H1 (cell line): ENCODE measurements around the gene EXOSC7.
"Not testable (repeated sequence)": the region's sequence is repeated elsewhere in the genome, so short reads cannot be mapped to it uniquely, and the experiment has no call there.

Experiments used
- BRCA1 ChIP-seq: IDR thresholded peaks from 2 replicates; pipeline ENCODE4 v1.6.1; 2012; ENCODE audit warnings: low read depth, low read length, improper control_type of control experiment
- CHD7 ChIP-seq: fragments of 300-600 bp; sonication (generic); IDR thresholded peaks from 2 replicates; pipeline ENCODE4 v1.7.1; 2012; ENCODE audit warnings: low read length, moderate library complexity, mild to moderate bottlenecking, inconsistent platforms; ENCODE audit not compliant: insufficient replicate concordance
- EGR1 ChIP-seq: IDR thresholded peaks from 2 replicates; pipeline ENCODE4 v1.6.1; 2011; ENCODE audit warnings: low read depth, low read length, borderline replicate concordance
- EZH2 ChIP-seq: fragments of 200-600 bp; sonication (generic); IDR thresholded peaks from 2 replicates; pipeline ENCODE4 v1.7.1; 2012; ENCODE audit warnings: low read depth, mild to moderate bottlenecking, moderate library complexity, low read length, inconsistent platforms; ENCODE audit not compliant: severe bottlenecking
- POLR2AphosphoS5 ChIP-seq: IDR thresholded peaks from 2 replicates; pipeline ENCODE4 v1.6.1; 2011; ENCODE audit warnings: low read depth, low read length
- POU5F1 ChIP-seq: IDR thresholded peaks from 2 replicates; pipeline ENCODE4 v1.6.1; 2011; ENCODE audit warnings: low read depth, mild to moderate bottlenecking, low read length, moderate library complexity
- RFX5 ChIP-seq: IDR thresholded peaks from 2 replicates; pipeline ENCODE4 v1.6.1; 2011; ENCODE audit warnings: low read depth, low read length, improper control_type of control experiment, borderline replicate concordance
- RNF2 ChIP-seq: fragments of 200-900, 300-1000 bp; sonication (generic); IDR thresholded peaks from 2 replicates; pipeline ENCODE4 v1.7.1; 2016; ENCODE audit warnings: borderline replicate concordance, low read depth, mild to moderate bottlenecking, antibody characterized with exemption, low read length; ENCODE audit not compliant: poor library complexity, severe bottlenecking; ENCODE audit errors: missing control alignments
- SIN3A ChIP-seq, 2 experiments: IDR thresholded peaks in 1 of 2; conservative IDR thresholded peaks in 1 of 2; 2 replicates each; pipeline ENCODE4 v1.6.1; 2011 to 2012; ENCODE audit warnings: low read length in 2 of 2, improper control_type of control experiment in 1 of 2, low read depth in 1 of 2, mild to moderate bottlenecking in 1 of 2
- ZNF274 ChIP-seq: IDR thresholded peaks from 2 replicates; pipeline ENCODE4 v1.7.0; 2012; ENCODE audit warnings: low read length, borderline replicate concordance; ENCODE audit errors: extremely low read depth
- TF ChIP-seq, protein P1 (sequence below), 3 experiments: IDR thresholded peaks; 1 replicate in 2 of 3; 2 replicates in 1 of 3; pipeline versions ENCODE4 v1.5.1 to v1.6.1; 2011; ENCODE audit warnings: low read length in 3 of 3, mild to moderate bottlenecking in 3 of 3, inconsistent platforms in 2 of 3, low read depth in 1 of 3, moderate library complexity in 1 of 3; ENCODE audit not compliant: insufficient read depth in 1 of 3; ENCODE audit errors: control extremely low read depth in 1 of 3
- TF ChIP-seq, protein P2 (sequence below): IDR thresholded peaks from 2 replicates; pipeline ENCODE4 v1.6.1; 2011; ENCODE audit warnings: low read length, improper control_type of control experiment

DNA sequence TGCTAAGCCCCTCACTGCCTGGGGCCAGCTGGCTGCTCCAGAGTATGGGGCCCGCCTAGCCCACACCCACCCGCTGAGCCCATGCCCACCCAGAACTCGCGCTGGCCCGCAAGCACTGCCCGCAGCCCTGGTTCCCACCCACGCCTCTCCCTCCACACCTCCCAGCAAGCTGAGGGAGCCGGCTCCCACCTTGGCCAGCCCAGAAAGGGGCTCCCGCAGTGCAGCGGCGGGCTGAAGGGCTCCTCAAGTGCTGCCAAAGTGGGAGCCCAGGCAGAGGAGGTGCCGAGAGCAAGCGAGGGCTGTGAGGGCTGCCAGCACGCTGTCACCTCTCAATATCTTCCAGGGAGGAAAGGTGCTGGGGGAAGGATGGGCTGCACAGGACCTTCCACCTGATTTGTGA, 10.3 kb downstream of the EXOSC7 start:
- not testable (repeated sequence) for TF ChIP-seq POU5F1; RNF2; POLR2AphosphoS5; EGR1; EZH2; RFX5; SIN3A (conservative IDR thresholded peaks at IDR 0.05 in 1 of 2, IDR thresholded peaks at IDR 0.05 in 1 of 2; ENCODE audit: low read depth in 1 of 2, low read length in 2 of 2); ZNF274; BRCA1; CHD7
- TF ChIP-seq, protein P1, sequence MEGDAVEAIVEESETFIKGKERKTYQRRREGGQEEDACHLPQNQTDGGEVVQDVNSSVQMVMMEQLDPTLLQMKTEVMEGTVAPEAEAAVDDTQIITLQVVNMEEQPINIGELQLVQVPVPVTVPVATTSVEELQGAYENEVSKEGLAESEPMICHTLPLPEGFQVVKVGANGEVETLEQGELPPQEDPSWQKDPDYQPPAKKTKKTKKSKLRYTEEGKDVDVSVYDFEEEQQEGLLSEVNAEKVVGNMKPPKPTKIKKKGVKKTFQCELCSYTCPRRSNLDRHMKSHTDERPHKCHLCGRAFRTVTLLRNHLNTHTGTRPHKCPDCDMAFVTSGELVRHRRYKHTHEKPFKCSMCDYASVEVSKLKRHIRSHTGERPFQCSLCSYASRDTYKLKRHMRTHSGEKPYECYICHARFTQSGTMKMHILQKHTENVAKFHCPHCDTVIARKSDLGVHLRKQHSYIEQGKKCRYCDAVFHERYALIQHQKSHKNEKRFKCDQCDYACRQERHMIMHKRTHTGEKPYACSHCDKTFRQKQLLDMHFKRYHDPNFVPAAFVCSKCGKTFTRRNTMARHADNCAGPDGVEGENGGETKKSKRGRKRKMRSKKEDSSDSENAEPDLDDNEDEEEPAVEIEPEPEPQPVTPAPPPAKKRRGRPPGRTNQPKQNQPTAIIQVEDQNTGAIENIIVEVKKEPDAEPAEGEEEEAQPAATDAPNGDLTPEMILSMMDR (IDR thresholded peaks at IDR 0.05; ENCODE audit: control extremely low read depth in 1 of 3, insufficient read depth in 1 of 3, low read depth in 1 of 3, low read length in 3 of 3) = not testable (repeated sequence)
- TF ChIP-seq, protein P2, sequence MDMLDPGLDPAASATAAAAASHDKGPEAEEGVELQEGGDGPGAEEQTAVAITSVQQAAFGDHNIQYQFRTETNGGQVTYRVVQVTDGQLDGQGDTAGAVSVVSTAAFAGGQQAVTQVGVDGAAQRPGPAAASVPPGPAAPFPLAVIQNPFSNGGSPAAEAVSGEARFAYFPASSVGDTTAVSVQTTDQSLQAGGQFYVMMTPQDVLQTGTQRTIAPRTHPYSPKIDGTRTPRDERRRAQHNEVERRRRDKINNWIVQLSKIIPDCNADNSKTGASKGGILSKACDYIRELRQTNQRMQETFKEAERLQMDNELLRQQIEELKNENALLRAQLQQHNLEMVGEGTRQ = not testable (repeated sequence)
